CD4-positive, alpha-beta T cell treated with Interleukin-4 for 4 hours (primary cell): ENCODE results near the gene TNFSF13.

Source experiments
- DNase-seq: peaks from one replicate; pipeline ENCODE4 v3.0.0-alpha.2; 2020

Gene TNFSF13

GRCh38 chr17:7552621-7553051 lies 5.9 kb upstream of the TNFSF13 start:
- DNase-seq = peak; percentile 51

- DNase-seq = no peak
These were observed 5.2 kb upstream of the TNFSF13 start for GRCh38 chr17:7553356-7553755.

GRCh38 chr17:7555320-7555948 lies 3.1 kb upstream of the TNFSF13 start:
- no peak for DNase-seq

- no peak for DNase-seq
These were observed 1.9 kb upstream of the TNFSF13 start for GRCh38 chr17:7556627-7557026.

GRCh38 chr17:7557147-7557764 lies 1.3 kb upstream of the TNFSF13 start:
- no peak for DNase-seq

GRCh38 chr17:7557775-7558543 lies 591 bp upstream of the TNFSF13 start:
- no peak for DNase-seq

- DNase-seq = no peak
These were observed 996 bp downstream of the TNFSF13 start for GRCh38 chr17:7559320-7560171.

- peak; percentile 47 for DNase-seq
These were observed 1.9 kb downstream of the TNFSF13 start for GRCh38 chr17:7560172-7561027.

GRCh38 chr17:7561028-7561575 lies 2.6 kb downstream of the TNFSF13 start:
- peak; percentile 78 for DNase-seq

- DNase-seq = peak; percentile 88
These were observed 3.1 kb downstream of the TNFSF13 start, which contains the start of gene SENP3 for GRCh38 chr17:7561589-7562207. Gene SENP3 (plus strand): TSS chr17:7561919. CDS start chr17:7563077, 1,158 bp downstream.

GRCh38 chr17:7562208-7562605 lies 3.7 kb downstream of the TNFSF13 start:
- no peak for DNase-seq

GRCh38 chr17:7563115-7563869 lies 4.7 kb downstream of the TNFSF13 start:
- no peak for DNase-seq

- no peak for DNase-seq
These were observed 11.0 kb downstream of the TNFSF13 start for GRCh38 chr17:7569571-7569970.

GRCh38 chr17:7570351-7570750 lies 11.8 kb downstream of the TNFSF13 start:
- DNase-seq = no peak

- no peak for DNase-seq
These were observed 13.7 kb downstream of the TNFSF13 start for GRCh38 chr17:7572338-7572587.

- peak; percentile 100 for DNase-seq
These were observed 14.2 kb downstream of the TNFSF13 start for GRCh38 chr17:7572588-7573323.

- peak; percentile 93 for DNase-seq
These were observed 15.0 kb downstream of the TNFSF13 start for GRCh38 chr17:7573324-7574080.

GRCh38 chr17:7574176-7574953 lies 15.8 kb downstream of the TNFSF13 start:
- DNase-seq = no peak
